Sigmoid colon (tissue), 7 donors: ENCODE measurements around the gene NUP205. TPM values are rescaled to one million over a fixed set of nuclear protein-coding genes. Genes with fewer than 3 reads are reported as not detected.

ENCODE experiments used
- DNase-seq: peaks from one replicate; pipeline ENCODE4 v3.0.0-alpha.2; 2019
- H3K27ac ChIP-seq, 4 donors: fragments of 200-600 bp; sonication (generic); one replicate each; pipeline ENCODE4 v1.5.1; 2016 to 2019; ENCODE audit warnings: mild to moderate bottlenecking in 1 of 4
- H3K27me3 ChIP-seq, 3 donors: fragments of 200-600 bp; sonication (generic); one replicate each; pipeline ENCODE4 v1.5.1; 2019; ENCODE audit warnings: mild to moderate bottlenecking in 1 of 3
- H3K36me3 ChIP-seq, 4 donors: fragments of 200-600 bp; sonication (generic); one replicate each; pipeline ENCODE4 v1.5.1; 2016 to 2019
- H3K4me1 ChIP-seq, 4 donors: fragments of 200-600 bp; sonication (generic); one replicate each; pipeline ENCODE4 v1.5.1; 2017 to 2019
- H3K4me3 ChIP-seq, 4 donors: fragments of 200-600 bp; sonication (generic); one replicate each; pipeline ENCODE4 v1.5.1; 2017 to 2019; ENCODE audit warnings: mild to moderate bottlenecking in 2 of 4, moderate library complexity in 1 of 4
- H3K9me3 ChIP-seq, 4 donors: fragments of 200-600 bp in 3 of 4; sonication (generic) in 3 of 4; one replicate each; pipeline versions ENCODE4 v1.5.1 to v1.6.1; 2013 to 2019
- EP300 ChIP-seq, 4 donors: sonication (generic); formaldehyde crosslinking; IDR thresholded peaks; one replicate each; pipeline ENCODE4 v1.6.1; 2017; ENCODE audit warnings: antibody characterized with exemption in 4 of 4
- POLR2A ChIP-seq, 2 donors: fragments of 450-650 bp; IDR thresholded peaks; one replicate each; pipeline ENCODE4 v1.6.1; 2016; ENCODE audit warnings: antibody characterized with exemption in 2 of 2, mild to moderate bottlenecking in 2 of 2, moderate library complexity in 2 of 2
- POLR2AphosphoS5 ChIP-seq, 4 donors: sonication (generic); formaldehyde crosslinking; IDR thresholded peaks; one replicate each; pipeline ENCODE4 v1.6.1; 2017; ENCODE audit warnings: antibody characterized with exemption in 4 of 4
- WGBS, 2 donors: extraction: QIAGEN DNeasy Blood & Tissue Kit; methylation state at CpG; one replicate each; pipeline ENCODE4 v1.1.7; 2013; 5-methylcytosine and 5-hydroxymethylcytosine counted together
- intact Hi-C: fragments of 100-400 bp; cut with DNase I; formaldehyde crosslinking; loops from one replicate; pipeline ENCODE4 v1.15.1; 2023
- polyA plus RNA-seq, 3 donors: library from polyadenylated mRNA; stranded (reverse); fragments of 200-250 nt; gene quantifications; one replicate each; pipeline ENCODE4 v1.2.3, GENCODE V29; 2013
- total RNA-seq, 4 donors: library from RNA; depleted of rRNA; stranded (reverse); fragments of >200 nt; gene quantifications; one replicate each; pipeline ENCODE4 v1.1.0, GENCODE V29; 2016
- TF ChIP-seq, protein P1 (sequence below), 4 experiments: fragments of 450-650 bp in 3 of 4; fragments of 200-600 bp in 1 of 4; IDR thresholded peaks; one replicate each; pipeline ENCODE4 v1.5.1; 2016 to 2019; ENCODE audit warnings: antibody characterized with exemption in 4 of 4, mild to moderate bottlenecking in 3 of 4, moderate library complexity in 2 of 4
- donor health status: healthy with polysubstance abuse.
- donor health status: Bipolar disorder and iron deficiency.
- donor health status: healthy.

Gene NUP205
- total and polyA plus RNA-seq, 7 donors: 9.5 to 37.5 (median 21.9) TPM

DNA sequence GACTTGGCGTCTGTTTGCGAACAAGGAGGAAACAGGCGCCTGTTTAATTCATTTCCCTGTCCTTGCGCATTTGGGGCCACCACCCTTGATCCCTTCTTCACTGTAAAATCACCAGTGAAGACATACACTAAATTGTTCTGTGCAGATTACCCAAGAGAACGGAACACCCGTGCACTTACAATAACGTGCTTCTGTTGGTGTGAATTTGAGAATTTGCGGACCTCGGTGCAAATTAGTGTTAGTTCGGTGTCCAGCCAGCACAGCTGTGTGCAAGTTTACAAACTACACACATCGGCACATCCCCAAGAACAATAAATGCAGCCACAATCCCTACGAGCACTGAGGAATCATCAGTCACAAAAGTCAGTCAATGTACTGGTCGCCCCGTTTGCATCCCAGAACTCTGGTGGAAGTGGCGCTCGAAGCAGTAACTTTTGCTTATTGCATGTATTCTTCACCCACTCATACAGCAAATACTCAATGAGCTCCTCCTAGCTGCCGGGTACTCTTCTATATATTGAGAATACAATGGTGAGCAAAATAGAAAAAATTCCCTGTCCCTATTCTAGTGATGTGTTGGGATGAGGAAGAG lies 47.0 kb upstream of the NUP205 start:
- Histone ChIP-seq H3K9me3 (no peaks in the 10 kb centered on the region), H3K4me3 (peak overlapping the region; percentile 68 to 82 (median 80)), H3K4me1 (peaks cover 0 to 35% (median 29%) of the 10 kb centered on the region in 4 donors), H3K27me3 (no peaks in the 10 kb centered on the region), H3K27ac (peak overlapping the region; percentile 92 to 97 (median 94)), H3K36me3 (no peaks in the 10 kb centered on the region)
- 1 to 2% methylated on average over 17 of the region's 17 CpGs for WGBS, 2 donors
- intact Hi-C loops: loop anchor here (2.0 to 5.0 kb wide), 3 partner anchors 46 to 298 kb away; partner anchors contain the start of genes NUP205 and WDR91
- DNase-seq: no peak
- TF ChIP-seq POLR2AphosphoS5 (IDR thresholded peaks at IDR 0.05) (no peak), POLR2A (IDR thresholded peaks at IDR 0.05) (no peak), EP300 (IDR thresholded peaks at IDR 0.05) (no peak)
- TF ChIP-seq, protein P1, sequence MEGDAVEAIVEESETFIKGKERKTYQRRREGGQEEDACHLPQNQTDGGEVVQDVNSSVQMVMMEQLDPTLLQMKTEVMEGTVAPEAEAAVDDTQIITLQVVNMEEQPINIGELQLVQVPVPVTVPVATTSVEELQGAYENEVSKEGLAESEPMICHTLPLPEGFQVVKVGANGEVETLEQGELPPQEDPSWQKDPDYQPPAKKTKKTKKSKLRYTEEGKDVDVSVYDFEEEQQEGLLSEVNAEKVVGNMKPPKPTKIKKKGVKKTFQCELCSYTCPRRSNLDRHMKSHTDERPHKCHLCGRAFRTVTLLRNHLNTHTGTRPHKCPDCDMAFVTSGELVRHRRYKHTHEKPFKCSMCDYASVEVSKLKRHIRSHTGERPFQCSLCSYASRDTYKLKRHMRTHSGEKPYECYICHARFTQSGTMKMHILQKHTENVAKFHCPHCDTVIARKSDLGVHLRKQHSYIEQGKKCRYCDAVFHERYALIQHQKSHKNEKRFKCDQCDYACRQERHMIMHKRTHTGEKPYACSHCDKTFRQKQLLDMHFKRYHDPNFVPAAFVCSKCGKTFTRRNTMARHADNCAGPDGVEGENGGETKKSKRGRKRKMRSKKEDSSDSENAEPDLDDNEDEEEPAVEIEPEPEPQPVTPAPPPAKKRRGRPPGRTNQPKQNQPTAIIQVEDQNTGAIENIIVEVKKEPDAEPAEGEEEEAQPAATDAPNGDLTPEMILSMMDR (IDR thresholded peaks at IDR 0.05): no peak

DNA sequence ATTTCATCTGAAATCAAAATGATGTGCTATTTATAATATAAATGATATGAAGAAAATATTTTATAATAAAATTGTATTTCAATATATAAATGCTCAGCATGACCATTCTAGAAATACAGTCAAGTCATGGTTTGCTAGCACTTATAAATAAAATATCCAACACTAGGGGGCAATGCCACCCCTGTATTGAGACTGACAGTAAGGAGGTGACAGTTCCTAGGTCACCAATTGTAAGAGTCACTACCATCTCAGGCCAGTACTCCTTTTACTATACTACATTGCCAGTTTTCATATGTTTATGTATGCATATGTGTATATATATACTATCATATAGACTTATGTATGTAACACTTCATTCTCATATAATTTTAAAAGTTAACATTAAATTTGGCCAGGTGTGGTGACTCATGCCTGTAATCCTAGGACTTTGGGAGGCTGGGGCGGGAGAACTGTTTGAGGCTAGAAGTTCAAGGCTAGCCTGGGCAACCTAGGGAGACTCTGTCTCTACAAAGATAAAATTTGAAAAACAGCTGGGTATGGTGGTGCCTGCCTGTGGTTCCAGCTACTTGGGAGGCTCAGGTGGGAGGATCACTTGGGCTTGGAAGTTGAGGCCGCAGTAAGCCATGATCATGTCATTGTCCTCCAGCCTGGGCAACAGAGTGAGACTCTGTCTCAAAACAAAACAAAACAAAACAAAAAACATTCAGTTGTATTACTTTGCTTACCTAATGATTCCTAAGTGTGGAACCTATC lies 45.4 kb upstream of the NUP205 start:
- TF ChIP-seq POLR2A (IDR thresholded peaks at IDR 0.05) (no peak), EP300 (IDR thresholded peaks at IDR 0.05) (no peak)
- TF ChIP-seq, protein P1 (IDR thresholded peaks at IDR 0.05): peak in 3 of 4 experiments; percentile 25 to 38 (median 27)
- 90 to 98% methylated on average over 2 of the region's 2 CpGs for WGBS, 2 donors
- H3K9me3 ChIP-seq: no peaks in the 10 kb centered on the region
- intact Hi-C loops: loop anchor here (5.0 kb wide), 2 partner anchors 230 to 300 kb away; partner anchors contain the start of gene WDR91
- no peaks in the 10 kb centered on the region for H3K36me3 ChIP-seq
- no peaks in the 10 kb centered on the region for H3K27me3 ChIP-seq
- no peak overlapping the region for H3K4me3 ChIP-seq
- DNase-seq: no peak
- peaks cover 0 to 22% (median 17%) of the 10 kb centered on the region in 4 donors for H3K4me1 ChIP-seq
- no peak overlapping the region for H3K27ac ChIP-seq

DNA sequence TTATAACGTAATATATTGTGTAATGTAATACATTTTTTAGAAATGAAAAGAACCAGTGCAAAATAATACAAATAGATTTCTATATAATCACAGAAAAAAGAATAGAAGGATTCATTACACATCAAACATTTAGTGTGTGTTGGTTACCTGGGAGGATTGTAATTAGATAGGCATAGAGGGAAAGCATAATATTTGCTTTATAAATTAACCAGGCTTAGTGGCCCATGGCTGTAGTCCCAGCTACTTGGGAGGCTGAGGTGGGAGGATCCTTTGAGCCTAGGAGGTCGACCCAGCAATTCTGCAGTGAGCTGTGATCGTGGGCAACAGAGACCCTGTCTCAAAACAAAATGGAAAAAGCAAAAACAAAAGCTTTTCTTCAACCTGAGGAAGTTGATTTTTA lies 42.9 kb upstream of the NUP205 start:
- no peak overlapping the region for H3K27ac ChIP-seq
- intact Hi-C loops: loop anchor here (5.0 kb wide), 2 partner anchors 233 to 303 kb away; partner anchors contain the start of gene WDR91
- no peaks in the 10 kb centered on the region for H3K27me3 ChIP-seq
- peaks cover 0 to 8% (median 3%) of the 10 kb centered on the region in 4 donors for H3K4me1 ChIP-seq
- DNase-seq: no peak
- H3K36me3 ChIP-seq: no peaks in the 10 kb centered on the region
- H3K4me3 ChIP-seq: no peak overlapping the region
- TF ChIP-seq EP300 (IDR thresholded peaks at IDR 0.05) (no peak), POLR2A (IDR thresholded peaks at IDR 0.05) (no peak), POLR2AphosphoS5 (IDR thresholded peaks at IDR 0.05) (no peak)
- TF ChIP-seq, protein P1 (IDR thresholded peaks at IDR 0.05): no peak
- no peaks in the 10 kb centered on the region for H3K9me3 ChIP-seq
- WGBS, 2 donors: 63 to 83% methylated on average over 3 of the region's 3 CpGs

DNA sequence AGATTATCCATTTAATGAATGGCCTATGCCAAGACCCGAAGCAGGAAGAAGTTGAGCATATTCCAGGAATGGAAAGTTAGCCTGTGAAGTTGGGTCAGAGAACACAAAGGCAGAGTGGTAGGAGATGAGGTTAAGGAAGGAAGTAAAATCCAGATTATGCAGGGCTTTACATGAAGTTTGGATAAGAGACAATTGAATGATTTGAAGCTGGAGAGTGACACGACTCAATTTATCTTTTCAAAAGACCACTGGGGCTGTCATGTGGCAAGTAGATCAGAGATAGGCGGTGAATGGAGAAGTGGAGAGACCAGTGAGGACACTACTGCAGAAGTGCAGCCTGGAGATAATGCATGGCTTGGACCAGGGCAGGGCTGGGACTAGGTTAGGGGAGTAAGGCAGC lies 40.7 kb upstream of the NUP205 start:
- Histone ChIP-seq H3K27me3 (no peaks in the 10 kb centered on the region), H3K36me3 (no peaks in the 10 kb centered on the region), H3K4me1 (no peaks in the 10 kb centered on the region), H3K9me3 (no peaks in the 10 kb centered on the region), H3K4me3 (no peak overlapping the region), H3K27ac (no peak overlapping the region)
- TF ChIP-seq POLR2AphosphoS5 (IDR thresholded peaks at IDR 0.05) (no peak), EP300 (IDR thresholded peaks at IDR 0.05) (no peak), POLR2A (IDR thresholded peaks at IDR 0.05) (no peak)
- TF ChIP-seq, protein P1 (IDR thresholded peaks at IDR 0.05): no peak
- intact Hi-C loops: no loop called here
- DNase-seq: no peak
- 90 to 91% methylated on average over 3 of the region's 3 CpGs for whole genome bisulfite sequencing, 2 donors
